Esophagus muscularis mucosa (tissue), 4 donors: Measurements from ENCODE around the gene GHRL. TPM values are rescaled to one million over a fixed set of nuclear protein-coding genes. Genes with fewer than 3 reads are reported as not detected.

Experiments
- DNase-seq: peaks from one replicate; pipeline ENCODE4 v3.0.0-alpha.2; 2017; ENCODE audit errors: extremely low spot score
- H3K27ac ChIP-seq, 4 donors: fragments of 200-600 bp; sonication (generic); replicated peaks in 1 of 4; 1 replicate in 3 of 4; 2 replicates in 1 of 4; pipeline ENCODE4 v1.5.1; 2016 to 2019; ENCODE audit warnings: mild to moderate bottlenecking in 1 of 4
- H3K27me3 ChIP-seq, 4 donors: fragments of 200-600 bp; sonication (generic); one replicate each; pipeline versions ENCODE4 v1.5.1 to v1.6.0; 2016 to 2019
- H3K36me3 ChIP-seq, 4 donors: fragments of 200-600 bp; sonication (generic); one replicate each; pipeline ENCODE4 v1.5.1; 2016 to 2019
- H3K4me1 ChIP-seq, 4 donors: fragments of 200-600 bp; sonication (generic); one replicate each; pipeline ENCODE4 v1.5.1; 2016 to 2019
- H3K4me3 ChIP-seq, 4 donors: fragments of 200-600 bp; sonication (generic); 1 replicate in 2 of 4; 2 replicates in 2 of 4; pipeline ENCODE4 v1.5.1; 2016 to 2019; ENCODE audit warnings: mild to moderate bottlenecking in 4 of 4, moderate library complexity in 1 of 4
- H3K9me3 ChIP-seq, 4 donors: fragments of 200-600 bp; sonication (generic); 1 replicate in 3 of 4; 2 replicates in 1 of 4; pipeline ENCODE4 v1.5.1; 2016 to 2019
- EP300 ChIP-seq: sonication (generic); formaldehyde crosslinking; IDR thresholded peaks from one replicate; pipeline ENCODE4 v1.6.1; 2017; ENCODE audit warnings: antibody characterized with exemption
- POLR2A ChIP-seq: fragments of 450-650 bp; IDR thresholded peaks from one replicate; pipeline ENCODE4 v1.6.1; 2017; ENCODE audit warnings: antibody characterized with exemption, moderate library complexity, mild to moderate bottlenecking, low read depth
- POLR2AphosphoS5 ChIP-seq, 2 donors: sonication (generic); formaldehyde crosslinking; IDR thresholded peaks; one replicate each; pipeline ENCODE4 v1.6.1; 2017; ENCODE audit warnings: antibody characterized with exemption in 2 of 2
- WGBS: methylation state at CpG from one replicate; pipeline ENCODE4 v1.1.5; 2018; 5-methylcytosine and 5-hydroxymethylcytosine counted together
- intact Hi-C: fragments of 100-400 bp; cut with DNase I; formaldehyde crosslinking; loops from one replicate; pipeline ENCODE4 v1.15.1; 2023
- total RNA-seq, 4 donors: library from RNA; depleted of rRNA; stranded (reverse); fragments of >200 nt; gene quantifications; one replicate each; pipeline versions ENCODE4 v1.1.0 to v1.2.1, GENCODE V29; 2016
- TF ChIP-seq, protein P1 (sequence below), 3 experiments: fragments of 200-600 bp in 2 of 3; fragments of 450-650 bp in 1 of 3; sonication (generic) in 2 of 3; IDR thresholded peaks; one replicate each; pipeline ENCODE4 v1.5.1; 2017 to 2019; ENCODE audit warnings: antibody characterized with exemption in 3 of 3, mild to moderate bottlenecking in 2 of 3, moderate library complexity in 1 of 3

Gene GHRL
- total RNA-seq, 4 donors from 2014 or later = 0.40 TPM; not detected in 3

DNA sequence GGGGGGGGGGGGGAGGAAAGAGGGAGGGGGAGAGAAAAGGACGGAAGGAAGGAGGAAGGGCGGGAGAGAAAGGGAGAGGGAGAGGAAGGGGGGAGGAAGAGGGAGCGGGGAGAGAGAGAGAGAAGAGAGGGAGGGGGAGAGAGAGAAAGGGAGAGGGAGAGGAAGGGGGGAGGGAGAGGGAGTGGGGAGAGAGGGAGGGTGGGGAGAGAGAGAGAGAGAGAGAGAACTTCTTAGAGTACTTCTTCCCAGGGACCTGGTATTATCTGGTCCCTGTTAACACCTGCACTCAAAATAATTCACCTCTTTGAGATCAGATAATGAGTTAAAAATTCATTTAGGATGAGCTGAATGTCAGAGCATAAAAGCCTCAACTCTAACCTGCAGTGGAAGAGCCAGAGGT lies 27.1 kb upstream of the GHRL start:
- no peak for TF ChIP-seq POLR2AphosphoS5 (IDR thresholded peaks at IDR 0.05)
- TF ChIP-seq, protein P1, sequence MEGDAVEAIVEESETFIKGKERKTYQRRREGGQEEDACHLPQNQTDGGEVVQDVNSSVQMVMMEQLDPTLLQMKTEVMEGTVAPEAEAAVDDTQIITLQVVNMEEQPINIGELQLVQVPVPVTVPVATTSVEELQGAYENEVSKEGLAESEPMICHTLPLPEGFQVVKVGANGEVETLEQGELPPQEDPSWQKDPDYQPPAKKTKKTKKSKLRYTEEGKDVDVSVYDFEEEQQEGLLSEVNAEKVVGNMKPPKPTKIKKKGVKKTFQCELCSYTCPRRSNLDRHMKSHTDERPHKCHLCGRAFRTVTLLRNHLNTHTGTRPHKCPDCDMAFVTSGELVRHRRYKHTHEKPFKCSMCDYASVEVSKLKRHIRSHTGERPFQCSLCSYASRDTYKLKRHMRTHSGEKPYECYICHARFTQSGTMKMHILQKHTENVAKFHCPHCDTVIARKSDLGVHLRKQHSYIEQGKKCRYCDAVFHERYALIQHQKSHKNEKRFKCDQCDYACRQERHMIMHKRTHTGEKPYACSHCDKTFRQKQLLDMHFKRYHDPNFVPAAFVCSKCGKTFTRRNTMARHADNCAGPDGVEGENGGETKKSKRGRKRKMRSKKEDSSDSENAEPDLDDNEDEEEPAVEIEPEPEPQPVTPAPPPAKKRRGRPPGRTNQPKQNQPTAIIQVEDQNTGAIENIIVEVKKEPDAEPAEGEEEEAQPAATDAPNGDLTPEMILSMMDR (IDR thresholded peaks at IDR 0.05) = no peak
- no peak for DNase-seq
- H3K4me3 ChIP-seq = peak overlapping the region; percentile 80 to 95 (median 83)
- H3K27me3 ChIP-seq = no peaks in the 10 kb centered on the region
- H3K9me3 ChIP-seq = no peaks in the 10 kb centered on the region
- H3K27ac ChIP-seq = no peak overlapping the region
- intact Hi-C loops = no loop called here
- 5% methylated on average over 3 of the region's 3 CpGs for WGBS
- peaks cover 15 to 42% (median 32%) of the 10 kb centered on the region in 4 donors for H3K4me1 ChIP-seq
- peaks cover 22 to 39% (median 36%) of the 10 kb centered on the region in 4 donors for H3K36me3 ChIP-seq

DNA sequence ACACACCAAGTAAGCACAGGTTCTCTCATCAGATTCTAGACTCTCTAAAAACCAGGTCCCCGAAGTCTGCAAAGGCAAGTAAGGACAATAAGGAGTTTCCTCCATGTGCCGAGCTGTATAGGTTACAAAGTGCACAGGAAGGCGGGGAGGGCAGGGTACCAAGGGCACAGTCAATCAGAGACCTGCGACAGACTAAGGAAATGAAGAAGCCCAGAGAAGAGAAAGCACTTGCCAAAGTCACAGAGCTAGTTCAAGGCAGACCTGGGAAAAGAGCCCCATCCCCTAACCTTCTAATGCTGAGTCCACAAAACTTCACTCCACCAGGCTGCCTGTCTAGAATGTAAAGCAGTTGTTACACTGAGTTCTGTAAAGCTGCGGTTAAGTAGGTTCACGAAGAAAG lies 26.5 kb upstream of the GHRL start:
- no peak for TF ChIP-seq EP300
- TF ChIP-seq POLR2A = no peak
- no peak for TF ChIP-seq POLR2AphosphoS5 (IDR thresholded peaks at IDR 0.05)
- TF ChIP-seq, protein P1 (IDR thresholded peaks at IDR 0.05) = no peak
- H3K4me1 ChIP-seq = peaks cover 15 to 42% (median 32%) of the 10 kb centered on the region in 4 donors
- no peak overlapping the region for H3K27ac ChIP-seq
- DNase-seq = no peak
- intact Hi-C loops = no loop called here
- 71% methylated on average over 6 of the region's 6 CpGs for WGBS
- H3K9me3 ChIP-seq = no peaks in the 10 kb centered on the region
- peaks cover 23 to 45% (median 42%) of the 10 kb centered on the region in 4 donors for H3K36me3 ChIP-seq
- no peaks in the 10 kb centered on the region for H3K27me3 ChIP-seq
- H3K4me3 ChIP-seq = peak overlapping the region in 2 of 4 donors; percentile 26 to 95

DNA sequence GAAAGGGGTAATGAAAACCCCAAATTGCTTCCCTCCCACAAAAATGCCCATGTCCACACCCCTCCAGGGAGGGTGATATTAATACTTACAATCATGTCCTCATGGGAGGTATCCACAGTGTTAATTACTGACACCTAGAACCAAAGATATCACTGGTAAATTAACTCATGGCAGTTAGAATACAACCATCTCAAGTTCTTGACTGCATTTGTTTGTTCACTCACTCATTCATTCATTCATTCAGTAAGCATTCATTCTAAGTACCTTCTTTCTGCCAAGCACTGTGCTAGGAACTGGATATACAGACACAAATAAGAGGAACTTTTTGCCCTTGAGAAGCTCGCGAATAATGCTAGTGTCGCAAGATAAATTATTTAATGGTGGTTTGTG lies 25.2 kb upstream of the GHRL start:
- DNase-seq = no peak

DNA sequence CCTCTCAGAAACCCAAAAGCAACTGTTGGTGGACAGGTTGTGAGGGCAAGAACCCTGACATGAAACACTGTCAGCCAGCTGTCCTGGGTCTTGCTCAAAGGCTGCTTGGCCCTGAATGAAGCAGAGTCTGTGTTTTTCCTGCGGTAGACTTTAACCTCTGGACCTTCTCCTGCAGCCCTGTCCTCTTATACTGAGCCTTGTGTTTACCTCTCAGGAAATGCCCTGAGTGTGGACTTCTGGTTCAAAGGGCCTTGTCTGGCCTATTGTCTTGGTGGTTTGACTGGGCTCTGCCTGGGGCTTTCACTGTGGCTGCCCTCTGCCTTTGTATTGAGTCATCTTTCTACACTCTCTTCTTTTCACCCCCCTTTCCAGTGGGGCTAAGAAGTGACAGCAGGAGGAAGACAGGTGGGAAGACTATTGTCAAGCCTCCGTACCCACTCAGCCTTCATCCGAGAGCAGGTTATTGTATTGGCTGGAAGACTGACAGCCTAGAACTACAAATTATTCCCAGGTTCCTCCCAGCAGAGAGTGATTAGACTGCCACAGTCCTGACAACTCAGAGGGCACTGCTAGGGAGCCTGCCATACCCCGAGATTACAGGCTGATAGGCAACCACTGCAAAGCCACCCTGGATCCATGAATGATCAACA lies 24.7 kb upstream of the GHRL start:
- TF ChIP-seq EP300 (no peak), POLR2A (no peak), POLR2AphosphoS5 (IDR thresholded peaks at IDR 0.05) (no peak)
- TF ChIP-seq, protein P1 (IDR thresholded peaks at IDR 0.05) = no peak
- intact Hi-C loops = no loop called here
- Histone ChIP-seq H3K36me3 (peaks cover 31 to 63% (median 60%) of the 10 kb centered on the region in 4 donors), H3K4me3 (no peak overlapping the region), H3K27me3 (no peaks in the 10 kb centered on the region), H3K27ac (no peak overlapping the region), H3K9me3 (no peaks in the 10 kb centered on the region), H3K4me1 (peaks cover 15 to 42% (median 32%) of the 10 kb centered on the region in 4 donors)
- WGBS = 93% methylated on average over 4 of the region's 4 CpGs
- DNase-seq = no peak

More for the DNA sequence above, 25.2 kb upstream of the GHRL start:
- Histone ChIP-seq H3K4me1 (peaks cover 15 to 42% (median 32%) of the 10 kb centered on the region in 4 donors), H3K36me3 (peaks cover 25 to 58% (median 55%) of the 10 kb centered on the region in 4 donors), H3K4me3 (no peak overlapping the region), H3K27me3 (no peaks in the 10 kb centered on the region), H3K9me3 (no peaks in the 10 kb centered on the region), H3K27ac (no peak overlapping the region)
- WGBS = 88% methylated on average over 3 of the region's 3 CpGs
- TF ChIP-seq, protein P1 (IDR thresholded peaks at IDR 0.05) = no peak
- TF ChIP-seq POLR2A (no peak), POLR2AphosphoS5 (IDR thresholded peaks at IDR 0.05) (no peak), EP300 (no peak)
- intact Hi-C loops = no loop called here
